Fibroblast of lung (primary cell): Measurements from ENCODE around the gene HIVEP3. TPM values are rescaled to one million over a fixed set of nuclear protein-coding genes. Genes with fewer than 3 reads are reported as not detected.

Experiments
- DNase-seq, 2 donors: peaks; one replicate each; pipeline versions ENCODE4 v3.0.0 to v3.0.0-alpha.2; 2010; ENCODE audit warnings: low read depth in 2 of 2
- H2AFZ ChIP-seq: 2 replicates; pipeline ENCODE4 v1.5.1; 2012; ENCODE audit warnings: low read length, control low read depth, inconsistent platforms
- H3K27ac ChIP-seq: 2 replicates; pipeline ENCODE4 v1.5.1; 2011; ENCODE audit warnings: low read length, control low read depth; ENCODE audit not compliant: insufficient read depth
- H3K27me3 ChIP-seq: 2 replicates; pipeline ENCODE4 v1.5.1; 2011; ENCODE audit warnings: mild to moderate bottlenecking, low read length; ENCODE audit not compliant: control insufficient read depth, insufficient read depth
- H3K36me3 ChIP-seq: 2 replicates; pipeline ENCODE4 v1.5.1; 2011; ENCODE audit warnings: low read length; ENCODE audit not compliant: control insufficient read depth, insufficient read depth
- H3K4me1 ChIP-seq: 2 replicates; pipeline ENCODE4 v1.5.1; 2011; ENCODE audit warnings: low read length; ENCODE audit not compliant: control insufficient read depth, insufficient read depth; ENCODE audit errors: extremely low read depth
- H3K4me2 ChIP-seq: 2 replicates; pipeline ENCODE4 v1.5.1; 2011; ENCODE audit warnings: low read length, control low read depth; ENCODE audit not compliant: insufficient read depth; ENCODE audit errors: extremely low read depth
- H3K4me3 ChIP-seq, 4 experiments: fragments of 200-600 bp in 1 of 4; sonication (generic) in 1 of 4; replicated peaks in 1 of 4; 2 replicates each; pipeline ENCODE4 v1.5.1; 2011 to 2016; ENCODE audit warnings: low read length in 4 of 4, low read depth in 3 of 4, mild to moderate bottlenecking in 3 of 4, control low read depth in 2 of 4, inconsistent platforms in 1 of 4, mixed read lengths in 1 of 4; ENCODE audit not compliant: insufficient read depth in 1 of 4; ENCODE audit errors: control extremely low read depth in 1 of 4
- H3K79me2 ChIP-seq: 2 replicates; pipeline ENCODE4 v1.5.1; 2012; ENCODE audit warnings: mild to moderate bottlenecking, low read length, inconsistent platforms; ENCODE audit not compliant: control insufficient read depth, insufficient read depth
- H3K9ac ChIP-seq: 2 replicates; pipeline ENCODE4 v1.5.1; 2011; ENCODE audit warnings: mild to moderate bottlenecking, low read length, control low read depth; ENCODE audit not compliant: insufficient read depth
- H3K9me3 ChIP-seq: 2 replicates; pipeline ENCODE4 v1.5.1; 2012; ENCODE audit warnings: low read depth, low read length; ENCODE audit not compliant: control insufficient read depth, insufficient read depth
- H4K20me1 ChIP-seq: 2 replicates; pipeline ENCODE4 v1.5.1; 2011; ENCODE audit warnings: low read length; ENCODE audit not compliant: control insufficient read depth, insufficient read depth; ENCODE audit errors: extremely low read depth
- EZH2 ChIP-seq: IDR thresholded peaks from 2 replicates; pipeline ENCODE4 v1.5.1; 2012; ENCODE audit warnings: low read length, control low read depth, mild to moderate bottlenecking; ENCODE audit errors: missing control alignments
- polyA plus RNA-seq, 2 donors: library from polyadenylated mRNA; depleted of rRNA in 1 of 2; stranded (reverse) in 1 of 2; unstranded in 1 of 2; fragments of >200 nt; gene quantifications; 2 replicates each; pipeline ENCODE4 v1.2.1, GENCODE V29; 2011 to 2012; ENCODE audit warnings: missing spikeins in 1 of 2
- total RNA-seq: library from RNA; depleted of rRNA; stranded (reverse); fragments of >200 nt; gene quantifications from 2 replicates; pipeline ENCODE4 v1.2.1, GENCODE V29; 2014
- TF ChIP-seq, protein P1 (sequence below), 2 donors: IDR thresholded peaks in 1 of 2; conservative IDR thresholded peaks in 1 of 2; 1 replicate in 1 of 2; 2 replicates in 1 of 2; pipeline ENCODE4 v1.5.1; 2011 to 2012; ENCODE audit warnings: low read length in 2 of 2, control low read depth in 1 of 2, inconsistent platforms in 1 of 2, low read depth in 1 of 2, mild to moderate bottlenecking in 1 of 2

The HIVEP3 gene
- total and polyA plus RNA-seq, 2 donors (not counting 1 experiment from before 2014, with no cell fraction given): 0.83 to 3.2 TPM

DNA sequence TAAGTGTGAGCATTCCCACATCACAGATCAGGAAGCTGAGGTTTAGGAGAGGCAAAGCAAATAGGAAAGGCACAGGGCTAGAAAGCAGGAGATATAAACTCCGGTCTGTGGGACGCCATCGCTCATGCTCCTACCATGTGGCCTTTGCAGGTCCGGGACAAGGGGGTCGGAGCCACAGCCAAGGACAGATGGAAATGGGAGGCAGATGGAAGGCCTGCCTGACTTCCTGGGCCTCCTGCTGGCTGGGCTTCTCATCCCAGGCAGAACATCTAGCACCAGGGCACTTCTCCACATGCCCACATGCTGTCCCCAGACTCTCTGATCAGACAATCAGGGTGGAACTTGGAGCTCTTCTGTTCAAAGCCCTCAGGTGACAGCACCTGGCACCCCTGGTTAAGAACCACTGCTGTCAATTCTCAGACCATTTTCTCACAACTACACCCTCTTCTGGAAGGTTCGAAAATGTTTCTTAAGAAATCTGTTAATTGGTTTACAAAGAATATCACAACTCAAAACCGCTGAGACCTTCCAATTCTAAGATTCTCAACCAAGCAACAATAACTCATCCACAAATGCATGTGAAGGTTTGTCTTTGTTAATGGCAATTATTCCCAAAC is 260.9 kb downstream of the HIVEP3 start:
- H3K9me3 ChIP-seq: no peaks in the 10 kb centered on the region
- H3K27me3 ChIP-seq: no peaks in the 10 kb centered on the region
- H3K79me2 ChIP-seq: no peaks in the 10 kb centered on the region
- DNase-seq: no peak
- no peaks in the 10 kb centered on the region for H3K4me1 ChIP-seq
- no peak overlapping the region for H3K27ac ChIP-seq
- no peaks in the 10 kb centered on the region for H3K36me3 ChIP-seq
- H3K9ac ChIP-seq: no peak overlapping the region
- no peak overlapping the region for H3K4me3 ChIP-seq
- no peak overlapping the region for H2AFZ ChIP-seq
- no peak overlapping the region for H3K4me2 ChIP-seq
- TF ChIP-seq EZH2: no peak
- TF ChIP-seq, protein P1, sequence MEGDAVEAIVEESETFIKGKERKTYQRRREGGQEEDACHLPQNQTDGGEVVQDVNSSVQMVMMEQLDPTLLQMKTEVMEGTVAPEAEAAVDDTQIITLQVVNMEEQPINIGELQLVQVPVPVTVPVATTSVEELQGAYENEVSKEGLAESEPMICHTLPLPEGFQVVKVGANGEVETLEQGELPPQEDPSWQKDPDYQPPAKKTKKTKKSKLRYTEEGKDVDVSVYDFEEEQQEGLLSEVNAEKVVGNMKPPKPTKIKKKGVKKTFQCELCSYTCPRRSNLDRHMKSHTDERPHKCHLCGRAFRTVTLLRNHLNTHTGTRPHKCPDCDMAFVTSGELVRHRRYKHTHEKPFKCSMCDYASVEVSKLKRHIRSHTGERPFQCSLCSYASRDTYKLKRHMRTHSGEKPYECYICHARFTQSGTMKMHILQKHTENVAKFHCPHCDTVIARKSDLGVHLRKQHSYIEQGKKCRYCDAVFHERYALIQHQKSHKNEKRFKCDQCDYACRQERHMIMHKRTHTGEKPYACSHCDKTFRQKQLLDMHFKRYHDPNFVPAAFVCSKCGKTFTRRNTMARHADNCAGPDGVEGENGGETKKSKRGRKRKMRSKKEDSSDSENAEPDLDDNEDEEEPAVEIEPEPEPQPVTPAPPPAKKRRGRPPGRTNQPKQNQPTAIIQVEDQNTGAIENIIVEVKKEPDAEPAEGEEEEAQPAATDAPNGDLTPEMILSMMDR (conservative IDR thresholded peaks at IDR 0.05 in 1 of 2, IDR thresholded peaks at IDR 0.05 in 1 of 2; ENCODE audit: low read depth in 1 of 2, low read length in 2 of 2): no peak
- no peaks in the 10 kb centered on the region for H4K20me1 ChIP-seq

DNA sequence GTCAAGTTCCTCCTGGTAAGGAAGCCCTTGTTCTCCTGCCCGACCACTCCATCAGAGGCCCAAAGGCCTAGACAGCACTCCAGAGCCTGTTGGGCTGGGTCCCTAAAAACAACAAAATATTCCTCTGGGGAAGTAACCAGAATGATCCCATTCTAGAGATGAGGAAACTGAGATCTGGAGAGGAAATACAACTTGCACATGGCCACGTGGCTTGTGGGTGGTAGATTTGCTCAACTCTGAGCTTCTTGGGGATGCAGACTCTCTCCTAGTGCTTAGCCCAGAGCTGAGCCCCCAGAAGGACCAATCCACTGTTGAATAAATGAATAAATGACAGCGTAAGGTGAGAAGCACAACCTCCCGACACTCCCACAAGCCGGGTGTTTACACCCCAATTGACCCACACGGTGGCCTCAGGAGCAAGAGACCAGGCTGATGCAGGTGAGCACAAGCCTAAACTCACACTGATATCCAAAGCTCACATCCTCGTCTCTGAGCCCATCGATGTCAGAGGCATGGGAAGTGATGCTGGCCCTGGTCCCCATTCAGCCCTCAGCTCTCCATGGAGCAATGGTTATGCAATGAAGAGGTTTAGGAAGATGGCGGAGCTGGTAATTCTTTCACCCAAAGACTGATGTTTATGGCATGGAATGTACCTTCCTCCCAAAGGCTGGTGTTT is 261.8 kb downstream of the HIVEP3 start:
- no peak overlapping the region for H3K27ac ChIP-seq
- H2AFZ ChIP-seq: no peak overlapping the region
- TF ChIP-seq, protein P1 (conservative IDR thresholded peaks at IDR 0.05 in 1 of 2, IDR thresholded peaks at IDR 0.05 in 1 of 2; ENCODE audit: low read depth in 1 of 2, low read length in 2 of 2): no peak
- TF ChIP-seq EZH2: no peak
- H3K4me2 ChIP-seq: no peak overlapping the region
- H3K79me2 ChIP-seq: no peaks in the 10 kb centered on the region
- H4K20me1 ChIP-seq: no peaks in the 10 kb centered on the region
- H3K27me3 ChIP-seq: no peaks in the 10 kb centered on the region
- no peak overlapping the region for H3K4me3 ChIP-seq
- no peaks in the 10 kb centered on the region for H3K36me3 ChIP-seq
- no peaks in the 10 kb centered on the region for H3K9me3 ChIP-seq
- no peak for DNase-seq
- H3K9ac ChIP-seq: no peak overlapping the region
- no peaks in the 10 kb centered on the region for H3K4me1 ChIP-seq

DNA sequence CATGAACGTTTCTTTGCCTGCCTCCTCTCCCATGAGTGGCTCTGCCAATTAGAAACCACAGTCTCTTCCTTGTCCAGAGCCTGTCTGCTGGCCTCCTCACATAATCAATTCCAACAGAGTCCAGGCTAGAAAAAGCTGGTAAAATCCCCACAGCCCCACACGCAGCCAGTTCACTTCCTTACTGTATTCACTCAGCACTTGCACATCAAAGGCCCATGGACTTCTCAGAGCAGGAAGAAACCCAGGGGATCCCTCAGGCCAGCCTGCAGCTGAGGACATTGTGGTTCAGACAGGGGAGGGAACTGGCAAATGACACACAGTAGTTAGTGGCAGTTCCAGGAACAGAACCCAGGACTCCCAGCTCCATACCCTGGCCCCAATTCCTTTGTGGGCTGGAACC is 262.7 kb downstream of the HIVEP3 start:
- Histone ChIP-seq H3K36me3 (no peaks in the 10 kb centered on the region), H3K9ac (no peak overlapping the region), H3K79me2 (no peaks in the 10 kb centered on the region), H3K4me1 (no peaks in the 10 kb centered on the region), H2AFZ (no peak overlapping the region), H3K27ac (no peak overlapping the region), H3K4me2 (no peak overlapping the region), H4K20me1 (no peaks in the 10 kb centered on the region), H3K27me3 (no peaks in the 10 kb centered on the region), H3K4me3 (no peak overlapping the region), H3K9me3 (no peaks in the 10 kb centered on the region)
- no peak for DNase-seq
- TF ChIP-seq EZH2: no peak
